Spleen (tissue), 11 donors: Measurements from ENCODE around the gene TREX2. TPM values are rescaled to one million over a fixed set of nuclear protein-coding genes. Genes with fewer than 3 reads are reported as not detected.

ENCODE experiments used
- DNase-seq: peaks from one replicate; pipeline ENCODE4 v3.0.0-alpha.2; 2020
- H3K27ac ChIP-seq, 8 donors: fragments of 200-600 bp; sonication (generic) in 7 of 8; 1 replicate in 4 of 8; 2 replicates in 4 of 8; pipeline versions ENCODE4 v1.5.0 to v1.8.0; 2016 to 2021; ENCODE audit warnings: inconsistent platforms in 4 of 8, mild to moderate bottlenecking in 4 of 8, moderate library complexity in 1 of 8
- H3K27me3 ChIP-seq, 7 donors: fragments of 200-600 bp; sonication (generic) in 6 of 7; replicated peaks in 1 of 7; 1 replicate in 4 of 7; 2 replicates in 3 of 7; pipeline versions ENCODE4 v1.5.0 to v1.8.0; 2016 to 2021; ENCODE audit warnings: inconsistent platforms in 3 of 7, mild to moderate bottlenecking in 1 of 7
- H3K36me3 ChIP-seq, 6 donors: fragments of 200-600 bp; sonication (generic) in 5 of 6; 1 replicate in 4 of 6; 2 replicates in 2 of 6; pipeline versions ENCODE4 v1.5.0 to v1.8.0; 2016 to 2021; ENCODE audit warnings: inconsistent platforms in 2 of 6
- H3K4me1 ChIP-seq, 6 donors: fragments of 200-600 bp; sonication (generic) in 5 of 6; 1 replicate in 3 of 6; 2 replicates in 3 of 6; pipeline versions ENCODE4 v1.5.0 to v1.8.0; 2016 to 2021; ENCODE audit warnings: inconsistent platforms in 3 of 6
- H3K4me3 ChIP-seq, 8 donors: fragments of 200-600 bp; sonication (generic) in 7 of 8; 1 replicate in 4 of 8; 2 replicates in 4 of 8; pipeline versions ENCODE4 v1.5.0 to v1.8.0; 2016 to 2021; ENCODE audit warnings: inconsistent platforms in 4 of 8, mild to moderate bottlenecking in 4 of 8, moderate library complexity in 2 of 8
- H3K9me3 ChIP-seq, 8 donors: fragments of 200-600 bp; sonication (generic) in 7 of 8; 1 replicate in 4 of 8; 2 replicates in 4 of 8; pipeline versions ENCODE4 v1.5.0 to v1.8.0; 2016 to 2021; ENCODE audit warnings: inconsistent platforms in 4 of 8
- POLR2A ChIP-seq, 3 donors: fragments of 450-650 bp; IDR thresholded peaks; one replicate each; pipeline ENCODE4 v1.5.1; 2017; ENCODE audit warnings: antibody characterized with exemption in 3 of 3, mild to moderate bottlenecking in 1 of 3
- POLR2AphosphoS5 ChIP-seq, 3 donors: sonication (generic); formaldehyde crosslinking; IDR thresholded peaks; one replicate each; pipeline ENCODE4 v1.5.1; 2017; ENCODE audit warnings: antibody characterized with exemption in 3 of 3
- WGBS, 5 donors: extraction: QIAGEN DNeasy Blood & Tissue Kit in 3 of 5; methylation state at CpG; one replicate each; pipeline versions ENCODE4 v1.1.5 to v1.1.7; 2013 to 2018; 5-methylcytosine and 5-hydroxymethylcytosine counted together
- intact Hi-C: fragments of 100-400 bp; cut with DNase I; formaldehyde crosslinking; loops from one replicate; pipeline ENCODE4 v1.15.0; 2023; ENCODE audit warnings: low total_unique reads
- polyA plus RNA-seq, 3 donors: library from polyadenylated mRNA; stranded (reverse); fragments of 200-250 nt; gene quantifications; one replicate each; pipeline ENCODE4 v1.2.1, GENCODE V29; 2013
- total RNA-seq, 7 donors: library from RNA; depleted of rRNA in 3 of 7; stranded (reverse); fragments of >200 nt in 3 of 7; fragmentation: NEBNext Ultra II Directional in 4 of 7; extraction: Animal tissue kit (Norgen Biotek cat#: 25700) in 4 of 7; gene quantifications; one replicate each; pipeline versions ENCODE4 v1.1.0 to v1.2.1, GENCODE V29; 2016 to 2021
- TF ChIP-seq, protein P1 (sequence below), 11 experiments: fragments of 200-600 bp in 7 of 11; fragments of 450-650 bp in 4 of 11; sonication (generic) in 4 of 11; IDR thresholded peaks in 8 of 11; conservative IDR thresholded peaks in 3 of 11; 1 replicate in 7 of 11; 2 replicates in 4 of 11; pipeline versions ENCODE4 v1.4.0 to v1.8.0; 2016 to 2021; ENCODE audit warnings: antibody characterized with exemption in 11 of 11, inconsistent platforms in 4 of 11, mild to moderate bottlenecking in 1 of 11
- donor health status: healthy with polysubstance abuse.
- donor health status: DM: no; HTN: no; CAD: no; lungs with moderate emphysema.
- donor health status: DM: no; HTN: no; CAD: no.
- donor health status: Bipolar disorder and iron deficiency.
- donor health status: healthy.
- donor health status: DM: no; HTN: no; CAD: no.
- donor health status: DM: yes; HTN: yes; CAD: no.

The TREX2 gene
- total and polyA plus RNA-seq, 10 donors, result 1.1 to 6.4 (median 2.2) TPM

DNA sequence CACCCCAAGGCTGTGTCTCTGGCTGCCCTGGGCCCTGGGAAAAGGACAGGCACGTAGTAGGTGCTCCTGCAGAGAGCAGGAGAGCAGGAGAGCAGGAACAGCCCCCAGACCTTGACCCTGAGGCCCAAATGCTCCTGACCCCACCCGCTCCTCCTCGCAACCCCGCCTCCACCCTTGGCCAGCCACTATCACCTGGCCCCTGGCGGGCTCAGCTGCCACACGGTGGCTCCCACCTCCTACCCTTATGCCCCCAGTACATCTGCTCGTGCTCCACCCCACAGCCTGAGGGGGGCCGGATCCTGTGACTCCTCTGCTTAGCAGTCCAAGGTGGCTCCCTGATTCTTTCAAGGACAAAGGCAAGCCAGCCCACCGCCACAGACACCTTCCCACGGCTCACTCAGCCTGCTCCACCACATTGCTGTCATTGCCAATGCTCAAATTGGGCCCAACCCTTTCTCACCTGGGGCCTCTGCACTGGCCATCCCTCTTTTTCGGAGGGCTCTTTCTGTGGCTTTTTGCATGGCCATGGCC, 30.0 kb upstream of the TREX2 start:
- H3K36me3 ChIP-seq, result no peaks in the 10 kb centered on the region
- H3K4me3 ChIP-seq, result no peak overlapping the region
- peak overlapping the region in 1 of 8 donors; percentile 59 for H3K27ac ChIP-seq
- WGBS, 5 donors, result 87 to 96% (median 89%) methylated on average over 10 to 11 of the region's 11 CpGs
- TF ChIP-seq POLR2A (IDR thresholded peaks at IDR 0.05), result no peak
- no peak for TF ChIP-seq POLR2AphosphoS5 (IDR thresholded peaks at IDR 0.05)
- TF ChIP-seq, protein P1, sequence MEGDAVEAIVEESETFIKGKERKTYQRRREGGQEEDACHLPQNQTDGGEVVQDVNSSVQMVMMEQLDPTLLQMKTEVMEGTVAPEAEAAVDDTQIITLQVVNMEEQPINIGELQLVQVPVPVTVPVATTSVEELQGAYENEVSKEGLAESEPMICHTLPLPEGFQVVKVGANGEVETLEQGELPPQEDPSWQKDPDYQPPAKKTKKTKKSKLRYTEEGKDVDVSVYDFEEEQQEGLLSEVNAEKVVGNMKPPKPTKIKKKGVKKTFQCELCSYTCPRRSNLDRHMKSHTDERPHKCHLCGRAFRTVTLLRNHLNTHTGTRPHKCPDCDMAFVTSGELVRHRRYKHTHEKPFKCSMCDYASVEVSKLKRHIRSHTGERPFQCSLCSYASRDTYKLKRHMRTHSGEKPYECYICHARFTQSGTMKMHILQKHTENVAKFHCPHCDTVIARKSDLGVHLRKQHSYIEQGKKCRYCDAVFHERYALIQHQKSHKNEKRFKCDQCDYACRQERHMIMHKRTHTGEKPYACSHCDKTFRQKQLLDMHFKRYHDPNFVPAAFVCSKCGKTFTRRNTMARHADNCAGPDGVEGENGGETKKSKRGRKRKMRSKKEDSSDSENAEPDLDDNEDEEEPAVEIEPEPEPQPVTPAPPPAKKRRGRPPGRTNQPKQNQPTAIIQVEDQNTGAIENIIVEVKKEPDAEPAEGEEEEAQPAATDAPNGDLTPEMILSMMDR (IDR thresholded peaks at IDR 0.05 in 8 of 11, conservative IDR thresholded peaks at IDR 0.05 in 3 of 11), result no peak
- H3K9me3 ChIP-seq, result no peaks in the 10 kb centered on the region
- no peak for DNase-seq
- H3K27me3 ChIP-seq, result peaks cover 0 to 20% (median 0%) of the 10 kb centered on the region in 7 donors
- H3K4me1 ChIP-seq, result peaks cover 0 to 23% (median 12%) of the 10 kb centered on the region in 6 donors
- intact Hi-C loops, result no loop called here

DNA sequence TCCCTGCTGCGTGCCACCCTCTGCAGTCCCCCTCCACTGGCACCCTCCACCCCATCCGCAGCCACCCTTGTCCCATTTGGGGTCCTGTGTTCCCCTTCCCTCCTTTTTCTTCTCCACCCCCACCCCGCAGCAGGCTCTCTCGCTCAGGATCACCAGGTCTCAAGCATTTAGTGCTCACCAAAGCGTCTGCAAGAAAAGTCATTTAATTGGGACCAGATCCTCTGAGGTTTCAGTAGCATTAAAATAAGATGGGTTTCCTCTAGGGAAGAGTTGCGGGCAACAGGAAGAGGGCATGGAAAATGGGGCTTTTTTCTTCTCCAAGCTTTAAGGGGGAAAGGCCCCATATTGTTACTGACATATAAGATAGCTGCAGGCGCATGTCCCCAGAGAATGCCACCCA, 29.4 kb upstream of the TREX2 start:
- Histone ChIP-seq H3K36me3 (no peaks in the 10 kb centered on the region), H3K27ac (peak overlapping the region in 5 of 8 donors; percentile 27 to 57 (median 34)), H3K27me3 (peaks cover 0 to 18% (median 0%) of the 10 kb centered on the region in 7 donors), H3K4me3 (peak overlapping the region in 2 of 8 donors; percentile 21 to 59), H3K4me1 (peaks cover 0 to 24% (median 12%) of the 10 kb centered on the region in 6 donors), H3K9me3 (no peaks in the 10 kb centered on the region)
- TF ChIP-seq POLR2A (IDR thresholded peaks at IDR 0.05), result no peak
- TF ChIP-seq POLR2AphosphoS5 (IDR thresholded peaks at IDR 0.05), result no peak
- TF ChIP-seq, protein P1 (IDR thresholded peaks at IDR 0.05 in 8 of 11, conservative IDR thresholded peaks at IDR 0.05 in 3 of 11), result no peak
- intact Hi-C loops, result no loop called here
- WGBS, 5 donors, result 79 to 87% (median 86%) methylated on average over 7 of the region's 7 CpGs
- DNase-seq, result no peak

DNA sequence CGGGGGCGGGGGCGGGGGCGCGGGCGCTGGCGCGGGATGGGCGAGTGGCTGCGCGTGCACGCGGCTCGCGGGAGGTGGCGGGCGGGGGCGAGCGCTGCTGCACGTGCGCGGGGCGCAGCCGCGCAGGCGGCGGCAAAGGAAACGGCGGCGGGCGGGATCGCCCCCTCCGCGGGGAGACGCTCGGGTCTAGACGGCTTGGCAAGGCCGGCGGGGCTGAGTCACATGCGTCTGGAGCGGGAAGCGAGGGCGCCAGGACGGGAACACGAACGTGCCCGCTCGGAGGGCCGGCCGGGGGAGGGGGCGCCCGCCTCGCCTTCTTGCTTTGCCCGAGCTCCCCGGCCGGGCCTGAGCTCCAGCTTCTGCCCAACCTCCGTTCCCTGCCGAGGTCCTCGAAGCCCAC, 28.9 kb upstream of the TREX2 start:
- peak; percentile 87 for DNase-seq
- Histone ChIP-seq H3K9me3 (no peaks in the 10 kb centered on the region), H3K36me3 (no peaks in the 10 kb centered on the region), H3K4me3 (peak overlapping the region in 5 of 8 donors; percentile 4 to 59 (median 21)), H3K27ac (peak overlapping the region in 5 of 8 donors; percentile 27 to 57 (median 34)), H3K4me1 (peaks cover 0 to 27% (median 15%) of the 10 kb centered on the region in 6 donors), H3K27me3 (peaks cover 0 to 18% (median 0%) of the 10 kb centered on the region in 7 donors)
- WGBS, 5 donors, result 0 to 55% (median 14%) methylated on average over 9 to 59 of the region's 59 CpGs; no CpG with 5 or more reads in 1 of the 5 donors
- TF ChIP-seq POLR2A (IDR thresholded peaks at IDR 0.05), result no peak
- peak in 2 of 3 donors; percentile 45 to 73 for TF ChIP-seq POLR2AphosphoS5 (IDR thresholded peaks at IDR 0.05)
- TF ChIP-seq, protein P1 (IDR thresholded peaks at IDR 0.05 in 8 of 11, conservative IDR thresholded peaks at IDR 0.05 in 3 of 11), result no peak
- intact Hi-C loops, result no loop called here

DNA sequence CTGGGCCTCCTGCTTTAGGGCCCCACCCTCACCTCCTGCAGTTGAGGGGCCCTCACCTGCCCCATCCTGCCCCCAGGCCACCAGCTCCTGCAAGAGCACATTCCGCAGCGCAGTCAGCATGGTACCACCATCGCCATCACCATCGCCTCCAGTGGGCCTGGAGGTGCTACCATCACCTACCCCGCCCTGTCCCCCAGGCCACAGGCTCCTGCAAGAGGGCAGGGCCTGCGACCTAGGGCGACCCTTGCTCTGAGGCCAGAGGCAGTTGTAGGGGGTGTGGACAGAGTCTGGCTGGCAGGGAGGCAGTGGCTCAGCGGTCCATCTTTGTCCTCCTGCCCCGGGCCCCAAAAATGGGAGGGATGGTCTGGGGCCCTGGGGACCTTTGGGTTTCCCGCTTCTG, 28.4 kb upstream of the TREX2 start:
- peaks cover 2 to 32% (median 20%) of the 10 kb centered on the region in 6 donors for H3K4me1 ChIP-seq
- peaks cover 0 to 18% (median 0%) of the 10 kb centered on the region in 7 donors for H3K27me3 ChIP-seq
- no peaks in the 10 kb centered on the region for H3K9me3 ChIP-seq
- H3K27ac ChIP-seq, result peak overlapping the region in 3 of 8 donors; percentile 15 to 24 (median 18)
- no peak for TF ChIP-seq POLR2AphosphoS5 (IDR thresholded peaks at IDR 0.05)
- no peak for TF ChIP-seq POLR2A (IDR thresholded peaks at IDR 0.05)
- TF ChIP-seq, protein P1 (IDR thresholded peaks at IDR 0.05 in 8 of 11, conservative IDR thresholded peaks at IDR 0.05 in 3 of 11), result no peak
- no peak for DNase-seq
- WGBS, 5 donors, result 76 to 100% (median 95%) methylated on average over 4 to 10 of the region's 10 CpGs
- no peaks in the 10 kb centered on the region for H3K36me3 ChIP-seq
- peak overlapping the region in 2 of 8 donors; percentile 4 to 59 for H3K4me3 ChIP-seq
- intact Hi-C loops, result no loop called here
